ENCODE data around the gene SLC10A6.

The SLC10A6 gene

GRCh38 chr4:86778175-86778574 lies 71.0 kb downstream of the SLC10A6 start:
- TF ChIP-seq, protein P1, sequence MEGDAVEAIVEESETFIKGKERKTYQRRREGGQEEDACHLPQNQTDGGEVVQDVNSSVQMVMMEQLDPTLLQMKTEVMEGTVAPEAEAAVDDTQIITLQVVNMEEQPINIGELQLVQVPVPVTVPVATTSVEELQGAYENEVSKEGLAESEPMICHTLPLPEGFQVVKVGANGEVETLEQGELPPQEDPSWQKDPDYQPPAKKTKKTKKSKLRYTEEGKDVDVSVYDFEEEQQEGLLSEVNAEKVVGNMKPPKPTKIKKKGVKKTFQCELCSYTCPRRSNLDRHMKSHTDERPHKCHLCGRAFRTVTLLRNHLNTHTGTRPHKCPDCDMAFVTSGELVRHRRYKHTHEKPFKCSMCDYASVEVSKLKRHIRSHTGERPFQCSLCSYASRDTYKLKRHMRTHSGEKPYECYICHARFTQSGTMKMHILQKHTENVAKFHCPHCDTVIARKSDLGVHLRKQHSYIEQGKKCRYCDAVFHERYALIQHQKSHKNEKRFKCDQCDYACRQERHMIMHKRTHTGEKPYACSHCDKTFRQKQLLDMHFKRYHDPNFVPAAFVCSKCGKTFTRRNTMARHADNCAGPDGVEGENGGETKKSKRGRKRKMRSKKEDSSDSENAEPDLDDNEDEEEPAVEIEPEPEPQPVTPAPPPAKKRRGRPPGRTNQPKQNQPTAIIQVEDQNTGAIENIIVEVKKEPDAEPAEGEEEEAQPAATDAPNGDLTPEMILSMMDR (IDR thresholded peaks at IDR 0.05; ENCODE audit: extremely low read depth, missing control alignments) = no peak
- DNase-seq (ENCODE audit: low spot score) = no peak

- TF ChIP-seq, protein P1 (IDR thresholded peaks at IDR 0.05; ENCODE audit: extremely low read depth, missing control alignments) = no peak
- DNase-seq (ENCODE audit: low spot score) = no peak
Observed at GRCh38 chr4:86775061-86775460, 74.1 kb downstream of the SLC10A6 start.
